Type B pancreatic cell (in vitro differentiated cells): ENCODE measurements around the gene TMBIM4. TPM values are rescaled to one million over a fixed set of nuclear protein-coding genes. Genes with fewer than 3 reads are reported as not detected.

Experiments used
- DNase-seq: peaks from one replicate; pipeline ENCODE4 v3.0.0; 2021; ENCODE audit warnings: mixed read lengths; ENCODE audit not compliant: unreplicated experiment; ENCODE audit errors: extremely low spot score
- H3K27ac Mint-ChIP-seq: 2 replicates; pipeline ENCODE4 v1.8.0; 2021; ENCODE audit warnings: mild to moderate bottlenecking, mixed read lengths
- H3K27me3 Mint-ChIP-seq: 2 replicates; pipeline ENCODE4 v1.8.0; 2021; ENCODE audit warnings: mixed read lengths
- H3K36me3 Mint-ChIP-seq: 2 replicates; pipeline ENCODE4 v1.8.0; 2021; ENCODE audit warnings: mixed read lengths
- H3K4me1 Mint-ChIP-seq: one replicate; pipeline ENCODE4 v1.8.0; 2021; ENCODE audit warnings: mixed read lengths; ENCODE audit not compliant: unreplicated experiment
- H3K4me3 Mint-ChIP-seq: 2 replicates; pipeline ENCODE4 v1.8.0; 2021; ENCODE audit warnings: mild to moderate bottlenecking, mixed read lengths
- H3K9me3 Mint-ChIP-seq: 2 replicates; pipeline ENCODE4 v1.8.0; 2021; ENCODE audit warnings: mixed read lengths
- CTCF ChIP-seq: fragments of 200-600 bp; sonication (generic); conservative IDR thresholded peaks from 2 replicates; pipeline ENCODE4 v1.5.0; 2021; ENCODE audit warnings: antibody characterized with exemption, mild to moderate bottlenecking
- total RNA-seq: library from RNA; stranded (reverse); gene quantifications from 2 replicates; pipeline ENCODE4 v1.2.1, GENCODE V29; 2021; ENCODE audit warnings: low replicate concordance

TMBIM4 gene
- total RNA-seq, 1 donor from 2014 or later: 37.4 TPM

GRCh38 chr12:66132408-66132807, 37.4 kb downstream of the TMBIM4 start:
- H3K4me3 Mint-ChIP-seq: peak overlapping the region; percentile 60
- peaks cover 24% of the 10 kb centered on the region for H3K36me3 Mint-ChIP-seq
- H3K9me3 Mint-ChIP-seq: peaks cover 4% of the 10 kb centered on the region
- H3K4me1 Mint-ChIP-seq: peaks cover 25% of the 10 kb centered on the region
- no peak for TF ChIP-seq CTCF
- no peak for DNase-seq
- peak overlapping the region; percentile 66 for H3K27ac Mint-ChIP-seq
- H3K27me3 Mint-ChIP-seq: no peaks in the 10 kb centered on the region

- H3K27me3 Mint-ChIP-seq: no peaks in the 10 kb centered on the region
- DNase-seq: no peak
- no peak for TF ChIP-seq CTCF
- peaks cover 25% of the 10 kb centered on the region for H3K4me1 Mint-ChIP-seq
- peaks cover 2% of the 10 kb centered on the region for H3K9me3 Mint-ChIP-seq
- peak overlapping the region; percentile 97 for H3K27ac Mint-ChIP-seq
- peaks cover 30% of the 10 kb centered on the region for H3K36me3 Mint-ChIP-seq
- H3K4me3 Mint-ChIP-seq: peak overlapping the region; percentile 97
Observed at GRCh38 chr12:66131067-66131688, 38.6 kb downstream of the TMBIM4 start.

- peak within 1 kb of the TSS; percentile 97 for H3K27ac Mint-ChIP-seq
- H3K36me3 Mint-ChIP-seq: peaks cover 33% of the 10 kb centered on the region
- no peaks in the 10 kb centered on the region for H3K27me3 Mint-ChIP-seq
Observed at GRCh38 chr12:66130267-66131066, 39.3 kb downstream of the TMBIM4 start, which contains the start of gene LLPH. LLPH (minus strand) TSS chr12:66130750; CDS start chr12:66129106, 1,644 bp downstream.

GRCh38 chr12:66129934-66130266, 39.9 kb downstream of the TMBIM4 start:
- Mint-ChIP-seq H3K27ac (peak overlapping the region; percentile 97), H3K27me3 (no peaks in the 10 kb centered on the region), H3K36me3 (peaks cover 38% of the 10 kb centered on the region), H3K4me3 (peak overlapping the region; percentile 97), H3K4me1 (peaks cover 25% of the 10 kb centered on the region), H3K9me3 (no peaks in the 10 kb centered on the region)
- no peak for TF ChIP-seq CTCF
- DNase-seq: no peak

More at GRCh38 chr12:66130267-66131066, 39.3 kb downstream of the TMBIM4 start, which contains the start of gene LLPH:
- no peak for TF ChIP-seq CTCF
- no peaks in the 10 kb centered on the region for H3K9me3 Mint-ChIP-seq
- peaks cover 25% of the 10 kb centered on the region for H3K4me1 Mint-ChIP-seq
- peak within 1 kb of the TSS; percentile 97 for H3K4me3 Mint-ChIP-seq
- DNase-seq: peak; percentile 89

GRCh38 chr12:66127650-66128049, 42.1 kb downstream of the TMBIM4 start:
- DNase-seq: no peak
- Mint-ChIP-seq H3K27me3 (no peaks in the 10 kb centered on the region), H3K27ac (no peak overlapping the region), H3K9me3 (no peaks in the 10 kb centered on the region), H3K4me1 (peaks cover 25% of the 10 kb centered on the region), H3K4me3 (peak overlapping the region; percentile 59), H3K36me3 (peaks cover 55% of the 10 kb centered on the region)
- TF ChIP-seq CTCF: no peak
